ENCODE data around the gene DIAPH1. TPM values are rescaled to one million over a fixed set of nuclear protein-coding genes. Genes with fewer than 3 reads are reported as not detected.

The DIAPH1 gene
- total and polyA plus RNA-seq, 5 experiments from 2014 or later = 87.4 to 183 (median 105) TPM

- peaks cover 0 to 3% (median 0%) of the 10 kb centered on the region in 5 donors for H3K27me3 Mint-ChIP-seq
- POLR2A ChIA-PET = no interaction called here
- H3K4me1 Mint-ChIP-seq = peaks cover 5 to 28% (median 7%) of the 10 kb centered on the region in 4 donors
- DNase-seq (no peak), ATAC-seq (no peak)
- H3K4me3 Mint-ChIP-seq = peak overlapping the region in 1 of 10 donors; percentile 10
- H3K9me3 Mint-ChIP-seq = no peaks in the 10 kb centered on the region
- no peaks in the 10 kb centered on the region for H3K36me3 Mint-ChIP-seq
- H3K27ac Mint-ChIP-seq = peak overlapping the region in 2 of 10 donors; percentile 11 to 57
Measured at GRCh38 chr5:141507387-141508091, 111.3 kb downstream of the DIAPH1 start.

GRCh38 chr5:141506381-141507155 is 112.2 kb downstream of the DIAPH1 start:
- POLR2A ChIA-PET = no interaction called here
- no peaks in the 10 kb centered on the region for H3K36me3 Mint-ChIP-seq
- no peaks in the 10 kb centered on the region for H3K9me3 Mint-ChIP-seq
- ATAC-seq (no peak), DNase-seq (no peak)
- peaks cover 0 to 8% (median 4%) of the 10 kb centered on the region in 5 donors for H3K27me3 Mint-ChIP-seq
- H3K4me1 Mint-ChIP-seq = peaks cover 0 to 24% (median 4%) of the 10 kb centered on the region in 4 donors
- peak overlapping the region in 2 of 10 donors; percentile 50 to 57 for H3K27ac Mint-ChIP-seq
- H3K4me3 Mint-ChIP-seq = no peak overlapping the region

- Mint-ChIP-seq H3K9me3 (no peaks in the 10 kb centered on the region), H3K4me1 (peaks cover 0 to 11% (median 3%) of the 10 kb centered on the region in 4 donors), H3K27ac (no peak overlapping the region), H3K36me3 (peaks cover 0 to 1% (median 0%) of the 10 kb centered on the region in 3 donors), H3K4me3 (no peak overlapping the region), H3K27me3 (peaks cover 0 to 12% (median 8%) of the 10 kb centered on the region in 5 donors)
- no peak for ATAC-seq
- POLR2A ChIA-PET = no interaction called here
- DNase-seq = no peak
Measured at GRCh38 chr5:141504216-141504615, 114.6 kb downstream of the DIAPH1 start.

GRCh38 chr5:141503681-141504080 is 115.1 kb downstream of the DIAPH1 start:
- peaks cover 0 to 16% (median 8%) of the 10 kb centered on the region in 5 donors for H3K27me3 Mint-ChIP-seq
- H3K4me3 Mint-ChIP-seq = no peak overlapping the region
- no peak for ATAC-seq
- no peak for DNase-seq
- peaks cover 0 to 8% (median 0%) of the 10 kb centered on the region in 4 donors for H3K4me1 Mint-ChIP-seq
- peaks cover 0 to 1% (median 0%) of the 10 kb centered on the region in 3 donors for H3K36me3 Mint-ChIP-seq
- H3K9me3 Mint-ChIP-seq = peaks cover 0 to 2% (median 0%) of the 10 kb centered on the region in 9 donors
- POLR2A ChIA-PET = interaction anchor here (0.7 kb wide), 1 partner anchor 1258 kb away, joined by 3 read pairs; no protein-coding TSS in a partner anchor
- H3K27ac Mint-ChIP-seq = no peak overlapping the region

- POLR2A ChIA-PET = no interaction called here
- H3K36me3 Mint-ChIP-seq = peaks cover 0 to 6% (median 4%) of the 10 kb centered on the region in 3 donors
- no peak overlapping the region for H3K4me3 Mint-ChIP-seq
- no peak for ATAC-seq
- peaks cover 6 to 33% (median 11%) of the 10 kb centered on the region in 5 donors for H3K27me3 Mint-ChIP-seq
- H3K9me3 Mint-ChIP-seq = peaks cover 0 to 4% (median 0%) of the 10 kb centered on the region in 9 donors
- H3K4me1 Mint-ChIP-seq = no peaks in the 10 kb centered on the region
- H3K27ac Mint-ChIP-seq = peak overlapping the region in 1 of 10 donors; percentile 82
- no peak for DNase-seq
Measured at GRCh38 chr5:141501761-141502160, 117.0 kb downstream of the DIAPH1 start.

GRCh38 chr5:141496038-141496437 is 122.8 kb downstream of the DIAPH1 start:
- H3K4me1 Mint-ChIP-seq = peaks cover 10 to 17% (median 12%) of the 10 kb centered on the region in 4 donors
- H3K9me3 Mint-ChIP-seq = peaks cover 0 to 4% (median 0%) of the 10 kb centered on the region in 9 donors
- ATAC-seq (no peak), DNase-seq (no peak)
- H3K27me3 Mint-ChIP-seq = peaks cover 18 to 77% (median 42%) of the 10 kb centered on the region in 5 donors
- H3K4me3 Mint-ChIP-seq = peak overlapping the region in 1 of 10 donors; percentile 9
- no peak overlapping the region for H3K27ac Mint-ChIP-seq
- POLR2A ChIA-PET = no interaction called here
- H3K36me3 Mint-ChIP-seq = peaks cover under 1 to 6% (median 4%) of the 10 kb centered on the region in 3 donors

GRCh38 chr5:141495453-141495811 is 123.4 kb downstream of the DIAPH1 start:
- peak overlapping the region in 5 of 10 donors; percentile 0 to 17 (median 5) for H3K4me3 Mint-ChIP-seq
- POLR2A ChIA-PET = no interaction called here
- H3K27ac Mint-ChIP-seq = no peak overlapping the region
- peaks cover 3 to 6% (median 3%) of the 10 kb centered on the region in 3 donors for H3K36me3 Mint-ChIP-seq
- H3K4me1 Mint-ChIP-seq = peaks cover 14 to 17% (median 15%) of the 10 kb centered on the region in 4 donors
- peaks cover 24 to 83% (median 48%) of the 10 kb centered on the region in 5 donors for H3K27me3 Mint-ChIP-seq
- ATAC-seq (no peak), DNase-seq (no peak)
- H3K9me3 Mint-ChIP-seq = peaks cover 0 to 4% (median 0%) of the 10 kb centered on the region in 9 donors

GRCh38 chr5:141494761-141495452 is 123.9 kb downstream of the DIAPH1 start:
- DNase-seq (no peak), ATAC-seq (no peak)
- H3K27me3 Mint-ChIP-seq = peaks cover 27 to 88% (median 53%) of the 10 kb centered on the region in 5 donors
- peaks cover 2 to 6% (median 3%) of the 10 kb centered on the region in 3 donors for H3K36me3 Mint-ChIP-seq
- H3K9me3 Mint-ChIP-seq = peaks cover 0 to 4% (median 0%) of the 10 kb centered on the region in 9 donors
- peaks cover 14 to 17% (median 15%) of the 10 kb centered on the region in 4 donors for H3K4me1 Mint-ChIP-seq
- POLR2A ChIA-PET = no interaction called here
- H3K27ac Mint-ChIP-seq = no peak overlapping the region
- peak overlapping the region in 5 of 10 donors; percentile 0 to 24 (median 9) for H3K4me3 Mint-ChIP-seq

GRCh38 chr5:141493500-141494422 is 125.0 kb downstream of the DIAPH1 start:
- POLR2A ChIA-PET = no interaction called here
- Mint-ChIP-seq H3K4me1 (peaks cover 14 to 17% (median 15%) of the 10 kb centered on the region in 4 donors), H3K27me3 (peaks cover 35 to 96% (median 60%) of the 10 kb centered on the region in 5 donors), H3K36me3 (peaks cover 2 to 6% (median 3%) of the 10 kb centered on the region in 3 donors), H3K9me3 (peaks cover 0 to 2% (median 0%) of the 10 kb centered on the region in 9 donors), H3K4me3 (peak overlapping the region in 2 of 10 donors; percentile 8 to 24), H3K27ac (no peak overlapping the region)
- DNase-seq = no peak
- no peak for ATAC-seq

- peak; percentile 70 to 85 for ATAC-seq
- Mint-ChIP-seq H3K27me3 (peaks cover 36 to 94% (median 68%) of the 10 kb centered on the region in 5 donors), H3K9me3 (peaks cover 0 to 4% (median 0%) of the 10 kb centered on the region in 9 donors), H3K27ac (no peak overlapping the region), H3K36me3 (peaks cover 0 to 3% (median 0%) of the 10 kb centered on the region in 3 donors), H3K4me1 (peaks cover 14 to 17% (median 15%) of the 10 kb centered on the region in 4 donors), H3K4me3 (peak overlapping the region; percentile 59 to 90 (median 76))
- peak in 1 of 10 donors; percentile 15 for DNase-seq
- POLR2A ChIA-PET = interaction anchor here (1.3 kb wide), 1 partner anchor 172 kb away, joined by 3 read pairs; the partner anchor contains the start of gene TAF7
Measured at GRCh38 chr5:141492168-141492885, 126.5 kb downstream of the DIAPH1 start.

Measured in naive thymus-derived CD8-positive, alpha-beta T cell (primary cell).